UCSD-AML1 (cell line): ENCODE results near the gene CTTNBP2.

Source experiments
- DNase-seq: peaks from one replicate; lab custom pipeline; 2025; ENCODE audit not compliant: unreplicated experiment; lab: John Stamatoyannopoulos, UW

Gene CTTNBP2

DNA sequence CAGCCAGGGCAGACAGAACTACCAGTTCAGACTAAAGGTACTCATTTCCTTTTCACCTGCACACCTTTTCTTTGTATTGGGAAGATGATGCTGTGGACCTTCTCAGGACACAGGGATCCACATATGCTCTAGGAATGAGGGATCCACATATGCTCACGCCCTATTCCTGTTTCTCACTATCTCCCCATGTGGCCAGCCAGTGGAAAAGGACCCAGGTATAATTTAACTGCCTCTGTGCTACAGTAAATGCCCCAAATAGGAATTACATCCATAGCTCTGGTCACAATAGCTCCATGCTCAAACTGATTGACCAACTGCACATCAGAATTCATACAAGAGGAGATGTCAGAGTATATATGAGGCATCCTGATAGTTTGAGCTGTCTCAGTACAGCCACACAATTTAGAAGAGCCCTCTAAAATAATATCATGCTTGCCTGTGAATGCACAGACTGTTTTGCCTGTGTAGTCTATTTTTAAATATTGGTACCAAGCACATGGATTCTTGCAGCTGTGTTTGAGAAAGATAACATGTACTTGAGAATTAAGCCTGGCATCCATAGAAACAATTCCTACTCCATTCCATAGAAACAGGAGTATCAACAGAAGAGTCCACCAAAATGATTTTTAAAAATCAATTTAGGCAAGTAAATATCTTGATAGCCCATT lies 43.7 kb downstream of the CTTNBP2 start:
- no peak for DNase-seq

DNA sequence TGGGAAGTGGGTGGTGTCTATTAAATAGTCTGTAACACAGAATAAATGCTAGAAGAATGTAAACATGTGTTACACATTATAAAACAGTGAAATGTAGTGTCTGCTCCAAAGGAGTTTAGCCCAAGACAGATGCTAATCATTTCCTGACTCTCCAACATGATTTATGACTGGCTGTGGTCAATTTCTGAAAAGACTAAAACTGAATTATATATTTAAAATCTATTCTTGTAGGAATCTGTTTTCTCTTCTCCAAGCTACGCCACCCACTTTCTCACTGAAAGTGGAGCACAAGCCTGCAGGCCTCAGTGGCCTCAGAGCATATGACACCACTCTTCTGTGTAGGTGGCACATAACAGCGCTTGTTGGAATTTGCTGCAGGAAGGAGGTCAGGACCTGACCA lies 44.4 kb downstream of the CTTNBP2 start:
- no peak for DNase-seq

DNA sequence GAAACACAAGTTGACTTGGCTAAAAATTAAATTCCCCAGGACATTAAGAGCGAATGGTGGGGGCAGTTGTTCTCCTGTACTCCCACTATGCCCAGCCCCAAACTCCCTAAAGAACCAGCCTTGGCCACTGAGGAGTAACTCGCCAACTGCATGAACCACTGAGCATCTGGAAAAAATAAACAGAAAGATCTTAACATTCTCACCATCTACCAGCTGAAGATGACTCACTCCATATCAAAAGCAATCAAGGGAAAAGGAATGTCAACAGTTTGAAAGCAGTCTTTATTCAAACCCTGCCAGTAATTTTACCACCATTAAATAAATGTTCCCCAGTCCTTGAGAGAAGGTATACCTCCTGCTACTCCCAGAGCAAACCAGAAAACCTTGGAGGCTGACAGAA lies 45.4 kb downstream of the CTTNBP2 start:
- no peak for DNase-seq

DNA sequence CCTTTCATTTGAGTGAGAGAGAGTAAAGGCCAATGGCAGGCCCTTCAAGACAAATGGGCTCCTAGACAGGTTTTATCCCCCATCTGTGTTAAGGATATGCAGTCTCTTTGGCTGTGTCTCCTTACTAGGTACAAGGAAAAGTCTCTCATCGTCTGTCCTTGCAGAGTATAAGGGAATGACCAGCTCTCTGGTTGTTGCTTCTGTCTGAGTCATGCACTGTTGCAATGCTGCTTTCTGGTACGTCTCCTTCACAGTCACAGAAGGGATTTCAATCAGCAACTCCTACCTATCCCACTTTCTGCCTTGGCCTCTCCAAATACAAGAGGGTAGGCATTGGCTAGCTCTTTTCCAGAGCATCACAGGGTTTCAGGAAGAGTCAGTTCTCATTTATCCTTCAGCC lies 48.1 kb downstream of the CTTNBP2 start:
- DNase-seq: no peak

DNA sequence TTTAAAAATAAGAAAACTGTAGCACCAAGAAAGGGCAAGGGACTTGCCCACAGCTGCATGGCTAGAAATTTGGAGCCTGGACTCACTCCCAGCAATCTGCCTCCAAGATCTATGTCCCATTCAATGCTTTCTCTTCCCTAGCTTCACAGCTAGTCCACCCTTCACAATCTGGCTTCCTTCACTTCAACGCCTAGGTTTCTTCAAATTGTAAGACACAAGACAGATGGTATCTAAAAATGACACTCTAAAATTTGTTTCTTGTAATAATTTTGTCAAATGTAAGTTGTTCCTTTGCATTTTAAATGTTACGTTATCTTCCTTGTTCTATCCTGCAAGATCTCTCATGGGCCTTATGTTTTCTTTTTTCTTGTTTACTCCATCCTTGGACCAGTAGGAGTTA lies 48.6 kb downstream of the CTTNBP2 start:
- no peak for DNase-seq

DNA sequence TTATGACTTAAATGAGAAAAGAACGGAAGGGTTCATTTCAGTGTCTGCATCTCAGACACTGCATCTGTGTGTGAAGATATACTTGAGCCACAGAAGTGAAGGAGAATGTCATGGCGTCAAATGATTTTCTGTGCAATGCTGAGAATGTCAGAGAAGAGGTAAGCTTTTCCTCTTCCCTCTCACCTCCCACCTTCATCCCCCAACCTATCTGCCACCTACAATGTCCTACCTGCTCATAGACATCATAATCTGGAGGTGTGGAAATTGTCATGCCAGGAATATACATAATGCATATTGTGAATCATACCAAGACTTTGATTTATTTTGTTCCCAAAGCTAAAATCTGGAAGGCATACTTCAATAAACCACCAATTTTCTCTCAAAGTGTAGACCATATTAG lies 53.7 kb downstream of the CTTNBP2 start:
- no peak for DNase-seq

DNA sequence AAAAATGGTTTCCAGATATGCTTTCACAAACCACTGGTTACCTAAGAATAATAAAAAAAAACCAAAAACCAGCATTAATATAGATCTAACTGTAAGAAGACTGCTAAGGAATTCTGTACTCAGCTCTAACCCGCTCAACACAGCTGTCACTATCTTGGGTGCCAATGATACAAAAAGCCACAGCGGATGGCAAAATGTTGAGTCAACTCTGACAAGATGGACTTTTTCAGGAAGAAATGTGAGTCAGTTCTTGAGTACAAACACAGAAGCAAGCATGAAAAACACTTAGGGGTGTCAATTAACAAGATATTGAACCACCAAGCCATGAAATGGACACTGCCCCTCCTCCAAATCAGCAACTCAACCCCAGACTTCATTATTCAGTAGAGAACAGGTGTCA lies 55.0 kb downstream of the CTTNBP2 start:
- DNase-seq: no peak

DNA sequence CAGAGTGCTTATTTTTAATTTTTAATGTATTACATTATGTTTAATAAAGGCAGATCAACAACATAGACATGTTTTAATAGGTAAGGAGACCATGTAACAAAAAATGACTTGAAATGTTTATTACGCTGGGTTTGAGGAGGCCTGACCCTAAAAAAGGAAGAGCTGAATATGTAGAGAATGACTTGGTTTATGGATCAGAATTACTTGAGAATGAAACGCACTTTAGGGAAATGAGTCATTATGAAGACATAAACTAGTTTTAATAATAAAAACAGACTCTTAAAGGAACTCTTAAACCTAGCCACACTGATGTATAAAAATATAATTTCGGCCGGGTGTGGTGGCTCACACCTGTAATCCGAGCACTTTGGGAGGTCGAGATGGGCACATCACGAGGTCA lies 56.5 kb downstream of the CTTNBP2 start:
- no peak for DNase-seq

DNA sequence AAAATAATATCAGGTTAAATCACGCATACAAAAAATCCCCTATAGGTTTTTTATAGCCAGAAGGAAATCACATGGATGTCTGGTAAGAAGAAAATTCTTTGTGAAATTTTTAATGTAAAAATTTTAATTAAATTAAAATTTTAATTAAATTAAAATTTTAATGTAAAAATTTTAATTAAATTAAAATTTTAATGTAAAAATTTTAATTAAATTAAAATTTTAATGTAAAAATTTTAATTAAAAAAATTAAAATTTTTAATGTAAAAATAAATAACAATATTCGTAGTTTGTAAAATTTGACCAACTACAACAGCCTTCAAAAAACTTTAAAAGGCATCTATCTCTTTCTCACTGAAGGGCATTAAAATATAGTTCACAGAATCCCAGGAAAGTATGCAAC lies 61.5 kb downstream of the CTTNBP2 start:
- no peak for DNase-seq

DNA sequence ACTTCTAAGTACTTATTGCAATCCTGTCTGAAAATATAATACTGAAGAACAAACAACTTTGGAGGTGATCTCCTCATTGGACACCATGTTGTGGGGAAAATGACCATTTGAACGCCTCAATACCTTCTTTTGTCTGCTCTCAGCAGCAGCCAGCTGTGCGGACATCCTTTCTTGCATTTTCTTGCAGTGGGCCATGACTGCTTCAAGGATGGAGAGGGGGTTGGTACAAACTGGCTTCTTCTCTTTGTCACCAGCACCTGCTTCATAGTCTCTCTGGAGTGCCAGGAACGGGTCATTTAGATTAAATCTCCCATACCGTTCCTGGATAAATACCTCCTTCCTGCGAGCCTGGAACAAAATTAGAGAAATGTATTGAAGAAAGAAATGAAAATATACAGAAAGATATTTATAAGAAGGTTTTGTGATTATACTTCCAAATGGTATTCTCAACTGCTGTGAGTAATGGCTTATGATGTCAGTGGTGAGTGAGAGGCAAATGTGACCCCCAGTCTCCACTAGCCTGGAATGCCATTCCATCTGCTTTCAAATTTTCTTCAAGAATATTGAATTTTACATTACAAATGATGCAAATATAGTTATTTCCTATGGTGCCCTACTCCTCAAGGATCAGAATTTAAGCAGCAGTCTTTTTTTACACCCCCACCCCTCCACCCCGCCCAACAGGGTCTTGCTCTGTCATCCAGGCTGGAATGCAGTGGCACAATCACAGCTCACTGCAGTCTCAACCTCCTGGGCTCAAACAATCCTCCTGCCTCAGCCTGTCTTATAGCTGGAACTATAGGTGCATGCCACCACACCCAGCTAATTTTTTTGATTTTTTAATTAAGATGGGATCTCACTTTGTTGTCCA lies 62.4 kb downstream of the CTTNBP2 start:
- no peak for DNase-seq

DNA sequence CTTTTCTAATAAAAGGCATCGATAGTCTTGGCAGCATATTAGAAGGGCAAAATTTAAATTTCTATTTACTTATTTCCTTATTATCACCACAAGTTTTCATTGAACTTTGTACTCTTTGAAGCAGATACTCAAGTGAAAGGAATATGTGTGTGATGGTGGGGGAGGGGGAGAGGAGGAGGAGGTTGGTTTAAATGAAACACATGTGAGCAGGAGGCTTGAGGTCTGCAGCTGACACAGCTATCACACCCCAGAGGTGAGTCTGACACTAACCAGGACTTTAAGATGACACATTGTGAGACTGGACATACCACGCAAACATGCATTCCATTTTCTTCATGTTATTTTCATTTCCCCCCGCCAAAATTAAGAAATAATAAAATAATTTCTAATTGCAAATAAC lies 63.3 kb downstream of the CTTNBP2 start:
- DNase-seq: no peak

DNA sequence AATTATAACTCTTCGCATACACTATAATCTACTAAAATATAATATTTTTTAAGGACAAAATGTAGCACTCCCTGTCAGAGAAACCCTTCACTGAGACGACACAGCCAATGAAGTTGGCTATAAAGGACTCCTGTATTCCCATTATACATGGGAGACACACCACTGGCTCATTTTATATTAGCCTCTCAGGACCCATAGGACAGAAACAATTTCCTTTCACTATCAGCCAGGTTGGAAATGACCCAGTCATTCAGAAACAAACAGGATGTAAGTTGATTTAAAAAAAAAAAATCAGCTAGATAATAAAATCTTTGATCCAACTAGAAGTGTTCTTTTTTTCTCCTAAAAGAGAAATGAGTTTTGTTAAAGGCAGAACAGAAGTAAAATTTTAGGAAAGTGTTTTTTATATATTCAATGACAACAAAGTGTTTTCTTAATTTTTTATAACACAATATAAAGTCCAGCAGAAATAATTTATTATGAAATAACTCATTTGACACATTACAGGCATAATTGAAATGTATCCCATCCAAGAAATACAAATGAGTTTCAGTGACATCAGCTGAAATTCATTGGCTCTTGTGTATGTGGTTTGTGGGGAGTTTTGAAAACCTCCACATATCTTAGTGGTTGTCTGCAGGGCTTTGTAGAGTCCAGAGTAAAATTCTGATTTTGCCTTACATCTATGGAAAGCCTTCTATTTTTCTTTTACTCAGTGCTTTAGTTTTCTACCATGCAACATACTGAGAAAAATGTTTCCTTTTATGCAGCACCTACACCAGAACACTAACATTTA lies 64.1 kb downstream of the CTTNBP2 start:
- DNase-seq: no peak

DNA sequence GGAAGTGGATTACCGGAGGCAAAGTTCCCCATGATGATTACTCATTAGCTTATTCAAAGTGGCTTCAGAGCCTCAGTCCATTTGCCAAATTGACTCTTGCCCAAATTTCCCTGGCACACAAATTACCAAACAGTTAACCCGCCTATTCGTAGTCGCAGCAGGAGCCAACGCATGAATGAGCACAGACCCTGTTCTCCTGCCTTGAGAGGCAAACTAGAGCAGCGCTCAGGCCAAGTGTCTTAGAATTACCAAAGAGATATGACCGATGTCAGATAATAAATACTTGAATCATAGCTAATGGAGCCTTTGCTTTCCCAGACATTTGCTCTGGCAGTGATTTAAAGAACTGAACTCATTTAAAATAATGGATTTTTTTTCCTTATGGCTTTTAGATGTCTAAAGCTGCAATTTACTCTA lies 64.9 kb downstream of the CTTNBP2 start:
- no peak for DNase-seq

DNA sequence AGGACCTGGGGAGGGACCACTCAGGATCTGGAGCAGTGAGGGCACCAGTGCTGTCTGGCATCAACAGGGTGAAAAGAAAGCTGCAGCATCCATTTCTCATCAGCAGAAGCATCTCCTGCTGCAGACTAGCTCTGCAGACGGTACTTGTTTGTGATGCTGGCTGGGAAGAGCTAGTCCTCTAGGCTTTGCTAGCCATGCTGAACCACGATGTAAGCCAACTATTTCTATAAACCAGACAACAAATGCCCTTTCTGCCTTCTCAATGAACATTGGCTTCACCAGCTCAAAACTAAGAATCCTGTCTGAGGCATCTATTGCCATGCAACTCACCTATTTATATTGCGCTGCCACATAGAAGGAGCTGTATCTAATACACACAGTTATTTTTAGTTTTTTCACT lies 65.6 kb downstream of the CTTNBP2 start:
- DNase-seq: no peak

DNA sequence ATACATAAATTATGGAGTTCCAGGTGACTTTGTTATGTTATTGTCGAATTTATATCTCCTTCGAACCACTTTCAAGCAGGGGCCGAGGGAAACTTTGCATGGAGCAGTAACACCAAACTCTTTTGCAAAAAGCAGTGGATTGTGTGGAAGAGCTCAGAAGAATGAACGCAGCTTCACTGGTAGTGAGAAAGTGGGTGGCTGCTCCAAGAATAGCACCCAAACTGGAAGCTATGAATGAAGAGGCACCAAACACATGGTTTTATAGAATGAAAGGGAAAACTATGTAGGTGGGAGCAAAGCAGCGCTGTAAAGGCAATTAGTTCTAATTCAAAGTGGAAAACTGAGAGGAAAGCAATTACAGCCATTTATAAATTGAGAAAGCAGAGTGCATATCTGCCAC lies 67.2 kb downstream of the CTTNBP2 start:
- no peak for DNase-seq

DNA sequence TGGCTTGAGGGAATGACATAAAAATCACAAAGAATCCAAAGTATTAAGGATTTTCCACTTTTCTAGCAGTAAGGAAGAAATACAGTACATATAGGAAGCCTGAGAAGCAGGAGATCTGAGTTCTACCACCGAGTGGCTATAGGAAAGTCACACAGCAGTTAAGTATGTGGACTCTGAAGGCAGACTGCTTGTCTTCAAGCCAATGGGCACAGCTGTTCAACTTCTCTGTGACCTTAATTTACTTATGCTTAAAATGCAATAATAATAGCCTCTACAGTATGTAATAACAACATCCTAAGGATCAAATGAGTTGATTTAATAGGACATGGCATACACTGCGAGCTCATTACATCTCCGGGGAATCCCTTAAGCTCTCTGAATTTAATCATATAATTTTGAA lies 68.0 kb downstream of the CTTNBP2 start:
- no peak for DNase-seq

DNA sequence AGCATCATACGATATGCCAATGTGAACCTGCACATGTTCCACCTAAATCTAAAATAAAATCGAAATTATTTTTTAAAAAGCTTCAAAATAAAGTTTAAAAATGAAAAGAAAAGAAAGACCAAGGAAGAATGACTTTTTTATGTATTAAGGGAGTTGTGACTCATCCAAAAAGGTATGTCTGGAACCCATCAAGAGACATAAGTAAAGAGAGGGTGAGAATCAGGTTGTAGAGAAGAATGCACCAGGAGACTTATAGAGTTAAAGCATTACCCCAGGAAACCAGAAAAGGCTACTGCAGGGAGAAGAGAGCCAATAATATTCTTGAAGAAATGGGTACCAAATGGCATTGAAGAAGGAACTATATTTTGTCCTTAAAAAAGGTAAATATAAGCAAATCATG lies 69.8 kb downstream of the CTTNBP2 start:
- DNase-seq: no peak

DNA sequence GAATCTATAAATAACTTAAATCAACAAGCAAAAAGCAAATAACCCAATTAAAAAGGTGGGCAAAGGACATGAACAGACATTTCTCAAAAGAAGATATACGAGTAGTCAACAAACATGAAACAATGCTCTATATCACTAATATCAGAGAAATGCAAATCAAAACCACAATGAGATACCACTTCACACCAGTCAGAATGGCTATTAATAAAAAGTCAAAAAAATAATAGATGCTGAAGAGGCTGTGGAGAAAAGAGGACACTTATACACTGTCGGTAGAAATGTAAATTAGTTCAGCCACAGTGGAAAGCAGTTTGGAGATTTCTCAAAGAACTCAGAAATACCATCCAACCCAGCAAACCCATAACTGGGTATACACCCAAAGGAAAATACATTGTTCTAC lies 70.6 kb downstream of the CTTNBP2 start:
- no peak for DNase-seq

DNA sequence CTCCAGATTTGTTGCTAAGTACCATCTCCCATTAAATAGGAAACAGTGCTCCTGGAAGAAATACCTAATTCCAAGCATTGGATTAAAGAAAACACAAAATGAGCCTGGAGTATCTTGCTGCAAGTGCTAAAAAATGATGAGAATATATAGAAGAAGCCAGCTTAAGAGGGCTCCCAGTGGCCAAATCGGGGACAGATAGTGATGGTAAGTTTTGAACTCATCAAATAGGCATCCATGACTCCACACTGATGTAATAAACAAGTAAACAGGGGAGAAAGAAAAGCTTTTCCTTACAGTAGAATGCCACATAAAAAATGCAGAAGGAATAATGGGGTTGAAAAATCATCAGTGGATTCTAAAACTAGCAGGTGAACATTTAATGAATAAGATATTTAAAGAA lies 72.4 kb downstream of the CTTNBP2 start:
- DNase-seq: no peak

DNA sequence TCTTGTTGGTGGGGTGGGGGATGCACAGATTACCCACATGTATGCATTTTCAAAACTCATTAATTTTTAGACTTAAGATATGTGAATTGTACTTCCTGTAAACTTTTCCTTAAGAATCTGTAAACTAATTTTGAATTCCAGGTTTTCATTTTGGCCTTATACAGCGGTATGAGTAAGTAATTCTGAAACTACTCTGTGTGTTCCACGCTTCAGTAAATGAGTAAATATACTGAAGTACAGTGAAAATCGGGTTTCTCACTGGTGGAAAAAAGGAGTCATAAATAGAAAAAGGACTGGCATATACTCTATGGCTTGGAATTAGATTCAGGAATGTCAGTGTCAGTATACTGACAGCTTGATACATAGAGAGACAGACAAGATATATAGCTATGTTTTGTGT lies 72.8 kb downstream of the CTTNBP2 start:
- no peak for DNase-seq

DNA sequence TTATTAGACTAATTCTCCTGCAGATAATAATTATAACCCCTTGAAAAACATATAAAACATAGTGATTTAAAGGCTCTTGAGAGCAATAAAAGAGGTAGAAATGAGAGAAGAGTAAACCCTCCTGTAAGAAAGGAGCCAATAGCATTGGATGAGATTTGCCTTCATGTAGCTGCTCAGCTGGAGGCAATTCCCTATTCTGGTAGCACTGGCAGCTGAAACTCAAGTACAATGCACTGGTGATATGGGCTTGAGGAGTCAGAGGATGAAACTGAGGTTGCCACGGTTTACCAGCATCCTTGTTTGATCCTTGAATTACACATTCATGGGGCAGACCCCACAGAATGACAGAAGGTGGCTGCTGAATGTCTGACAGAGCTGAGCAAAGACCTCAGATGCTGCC lies 76.4 kb downstream of the CTTNBP2 start:
- no peak for DNase-seq

DNA sequence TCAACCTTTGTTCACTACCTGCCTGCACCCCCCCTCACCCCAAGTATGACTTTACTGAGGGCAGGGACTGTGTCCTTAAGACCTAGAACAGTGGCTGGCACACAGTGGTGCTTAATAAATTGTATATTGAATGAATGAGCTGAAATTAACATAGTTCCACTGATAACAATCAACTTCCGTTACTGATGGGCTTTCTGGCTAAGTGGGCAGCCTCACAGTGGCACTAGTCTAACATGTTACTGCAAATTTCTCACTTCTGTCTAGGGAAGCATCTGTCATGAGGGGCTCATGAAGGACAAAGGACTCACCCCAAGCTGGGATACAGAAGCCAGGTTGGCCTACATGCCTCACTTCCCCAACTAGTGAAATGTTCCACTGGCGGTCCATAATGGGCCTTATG lies 79.3 kb downstream of the CTTNBP2 start:
- no peak for DNase-seq
